Neural cell (in vitro differentiated cells): Measurements from ENCODE around the gene CDH5.

ENCODE experiments used
- CTCF ChIP-seq: fragments of 450-650 bp; IDR thresholded peaks from 2 replicates; pipeline ENCODE4 v1.5.1; 2014; ENCODE audit warnings: antibody characterized with exemption, mild to moderate bottlenecking, moderate library complexity; ENCODE audit not compliant: poor library complexity, severe bottlenecking
- POLR2AphosphoS5 ChIP-seq: IDR thresholded peaks from 2 replicates; pipeline ENCODE4 v1.6.1; 2012

- no peak for TF ChIP-seq CTCF
- TF ChIP-seq POLR2AphosphoS5 = no peak
These were observed 39.4 kb upstream of the CDH5 start for GRCh38 chr16:66326991-66327513.
